K562 (cell line): ENCODE measurements around the gene NINL. TPM values are rescaled to one million over a fixed set of nuclear protein-coding genes. Genes with fewer than 3 reads are reported as not detected.

ENCODE experiments used
- CHD2 ChIP-seq: IDR thresholded peaks from 2 replicates; pipeline ENCODE4 v1.6.1; 2011; ENCODE audit warnings: low read depth, low read length
- CTCF ChIP-seq, 3 experiments: IDR thresholded peaks in 2 of 3; conservative IDR thresholded peaks in 1 of 3; 2 replicates each; pipeline ENCODE4 v1.5.1; 2011 to 2012; ENCODE audit warnings: low read length in 3 of 3, mild to moderate bottlenecking in 3 of 3, control low read depth in 2 of 3, improper control_type of control experiment in 1 of 3, inconsistent platforms in 1 of 3, low read depth in 1 of 3, mixed read lengths in 1 of 3, moderate library complexity in 1 of 3; ENCODE audit not compliant: insufficient read depth in 2 of 3
- ETV1 ChIP-seq: fragments of 450-650 bp; conservative IDR thresholded peaks from 2 replicates; pipeline ENCODE4 v1.6.1; 2016; ENCODE audit warnings: missing genetic modification characterization, control low read depth, low read depth, missing compliant biosample characterization
- GTF2E2 ChIP-seq: fragments of 200-800 bp; sonication (Bioruptor generic); IDR thresholded peaks from 2 replicates; pipeline ENCODE4 v1.6.1; 2016; ENCODE audit warnings: missing genetic modification characterization, missing compliant biosample characterization
- HINFP ChIP-seq: fragments of 450-650 bp; conservative IDR thresholded peaks from 2 replicates; pipeline ENCODE4 v1.6.1; 2016; ENCODE audit warnings: missing genetic modification characterization, low read depth, mild to moderate bottlenecking, control low read depth, missing compliant biosample characterization
- LEF1 ChIP-seq: fragments of 450-650 bp; IDR thresholded peaks from 2 replicates; pipeline ENCODE4 v1.6.1; 2016; ENCODE audit warnings: mild to moderate bottlenecking
- MAFG ChIP-seq: fragments of 450-650 bp; conservative IDR thresholded peaks from 2 replicates; pipeline ENCODE4 v1.6.1; 2016; ENCODE audit warnings: missing genetic modification characterization, missing compliant biosample characterization
- MECOM ChIP-seq: fragments of 250-450 bp; sonication (Bioruptor Pico); IDR thresholded peaks from 2 replicates; pipeline ENCODE4 v1.8.0; 2022; ENCODE audit warnings: inconsistent platforms
- MTF1 ChIP-seq: fragments of 250-450 bp; sonication (Bioruptor Pico); IDR thresholded peaks from 2 replicates; pipeline ENCODE4 v1.9.0; 2021; ENCODE audit warnings: moderate library complexity, mild to moderate bottlenecking, inconsistent platforms, borderline replicate concordance
- NR2C2 ChIP-seq, 2 experiments: fragments of 200-800 bp in 1 of 2; sonication (Bioruptor generic) in 1 of 2; sonication (generic) in 1 of 2; formaldehyde crosslinking in 1 of 2; IDR thresholded peaks; 2 replicates each; pipeline versions ENCODE4 v1.6.1 to v1.8.0; 2016 to 2022; ENCODE audit warnings: mild to moderate bottlenecking in 1 of 2, missing compliant biosample characterization in 1 of 2, missing genetic modification characterization in 1 of 2, missing genetic modification reagents in 1 of 2
- POLR2AphosphoS5 ChIP-seq: IDR thresholded peaks from 2 replicates; pipeline ENCODE4 v1.6.1; 2011; ENCODE audit warnings: mild to moderate bottlenecking, low read depth, low read length, moderate library complexity; ENCODE audit not compliant: control insufficient read depth, insufficient read depth
- PURB ChIP-seq: sonication (generic); formaldehyde crosslinking; IDR thresholded peaks from 2 replicates; pipeline ENCODE4 v1.9.0; 2021; ENCODE audit warnings: low read depth, mild to moderate bottlenecking, missing genetic modification reagents
- SREBF1 ChIP-seq: fragments of 150-350 bp; IDR thresholded peaks from 2 replicates; pipeline ENCODE4 v1.6.1; 2014; ENCODE audit warnings: antibody characterized with exemption, low read depth, low read length, borderline replicate concordance
- TAL1 ChIP-seq: fragments of 450-650 bp; IDR thresholded peaks from 2 replicates; pipeline ENCODE4 v1.6.1; 2016; ENCODE audit warnings: mild to moderate bottlenecking
- TBL1XR1 ChIP-seq, 2 experiments: IDR thresholded peaks; 2 replicates each; pipeline ENCODE4 v1.6.1; 2012; ENCODE audit warnings: improper control_type of control experiment in 2 of 2, low read length in 2 of 2, mild to moderate bottlenecking in 1 of 2
- YBX1 ChIP-seq: fragments of 450-650 bp; IDR thresholded peaks from 2 replicates; pipeline ENCODE4 v1.7.1; 2016; ENCODE audit warnings: mild to moderate bottlenecking
- ZNF121 ChIP-seq: sonication (generic); formaldehyde crosslinking; conservative IDR thresholded peaks from 2 replicates; pipeline ENCODE4 v1.8.0; 2022; ENCODE audit warnings: missing genetic modification reagents
- ZNF232 ChIP-seq: sonication (generic); formaldehyde crosslinking; IDR thresholded peaks from 2 replicates; pipeline ENCODE4 v1.8.0; 2022; ENCODE audit warnings: mild to moderate bottlenecking, missing genetic modification reagents
- ZNF695 ChIP-seq: fragments of 450-650 bp; formaldehyde crosslinking; IDR thresholded peaks from 2 replicates; pipeline ENCODE4 v1.4.0; 2020; ENCODE audit warnings: mild to moderate bottlenecking, moderate library complexity
- ZNF778 ChIP-seq: fragments of 450-650 bp; formaldehyde crosslinking; IDR thresholded peaks from 2 replicates; pipeline ENCODE4 v1.4.0; 2020; ENCODE audit warnings: mild to moderate bottlenecking, moderate library complexity
- polyA plus RNA-seq, 8 experiments: library from polyadenylated mRNA; depleted of rRNA in 4 of 8; stranded (reverse) in 5 of 8; unstranded in 3 of 8; fragments of >200 nt; fragmentation: Nextera tagmentation in 2 of 8; fragmentation: Illumina TruSeq in 1 of 8; extraction: Ambion mirVana in 2 of 8; extraction: Trizol in 1 of 8; gene quantifications; 2 replicates each; pipeline versions ENCODE4 v1.2.1 to v1.2.3, GENCODE V29; 2011 to 2014; ENCODE audit warnings: inconsistent platforms in 1 of 8, missing spikeins in 1 of 8
- total RNA-seq, 7 experiments: library from RNA; depleted of rRNA in 6 of 7; stranded (reverse); fragments of >200 nt in 6 of 7; fragmentation: Illumina TruSeq in 2 of 7; extraction: Trizol in 2 of 7; gene quantifications; 2 replicates each; pipeline versions ENCODE4 v1.2.1 to v1.2.3, GENCODE V29; 2011 to 2021; ENCODE audit warnings: low replicate concordance in 1 of 7
- TF ChIP-seq, protein P1 (sequence below): fragments of 450-650 bp; IDR thresholded peaks from 2 replicates; pipeline ENCODE4 v1.6.1; 2014; ENCODE audit warnings: low read depth, mild to moderate bottlenecking, moderate library complexity, borderline replicate concordance

NINL gene
- total and polyA plus RNA-seq, 9 of the 15 experiments (the other 6 are each of a cell fraction or from before 2014, with no cell fraction given): 0.03 to 0.22 (median 0.05) TPM; not detected in 5

- TF ChIP-seq CTCF (IDR thresholded peaks at IDR 0.05 in 2 of 3, conservative IDR thresholded peaks at IDR 0.05 in 1 of 3; ENCODE audit: insufficient read depth in 2 of 3, low read depth in 1 of 3, low read length in 3 of 3) (no peak), ZNF232 (CRISPR knock-in tag) (no peak), HINFP (tag) (no peak), GTF2E2 (0 out of 2 replicates have a peak, but pooled peaks have one; percentile 53), PURB (CRISPR knock-in tag) (no peak), ZNF778 (no peak), MAFG (tag) (no peak), MECOM (CRISPR knock-in tag) (no peak), TBL1XR1 (IDR thresholded peaks at IDR 0.05; ENCODE audit: low read length in 2 of 2) (no peak), ZNF695 (CRISPR knock-in tag) (no peak), POLR2AphosphoS5 (peak; percentile 73), MTF1 (CRISPR knock-in tag) (no peak), ZNF121 (CRISPR knock-in tag) (no peak), TAL1 (no peak), ETV1 (tag) (no peak), SREBF1 (no peak), YBX1 (no peak), NR2C2 (CRISPR knock-in tag; IDR thresholded peaks at IDR 0.05) (no peak), NR2C2 (tag; IDR thresholded peaks at IDR 0.05) (no peak), CHD2 (no peak), LEF1 (no peak)
- TF ChIP-seq, protein P1, sequence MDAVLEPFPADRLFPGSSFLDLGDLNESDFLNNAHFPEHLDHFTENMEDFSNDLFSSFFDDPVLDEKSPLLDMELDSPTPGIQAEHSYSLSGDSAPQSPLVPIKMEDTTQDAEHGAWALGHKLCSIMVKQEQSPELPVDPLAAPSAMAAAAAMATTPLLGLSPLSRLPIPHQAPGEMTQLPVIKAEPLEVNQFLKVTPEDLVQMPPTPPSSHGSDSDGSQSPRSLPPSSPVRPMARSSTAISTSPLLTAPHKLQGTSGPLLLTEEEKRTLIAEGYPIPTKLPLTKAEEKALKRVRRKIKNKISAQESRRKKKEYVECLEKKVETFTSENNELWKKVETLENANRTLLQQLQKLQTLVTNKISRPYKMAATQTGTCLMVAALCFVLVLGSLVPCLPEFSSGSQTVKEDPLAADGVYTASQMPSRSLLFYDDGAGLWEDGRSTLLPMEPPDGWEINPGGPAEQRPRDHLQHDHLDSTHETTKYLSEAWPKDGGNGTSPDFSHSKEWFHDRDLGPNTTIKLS: no peak; the same call in 1 of the 2 replicates
Observed at GRCh38 chr20:25407311-25408169, 177.8 kb downstream of the NINL start, which contains the start of gene GINS1 (continued).
